ENCODE data around the gene FBXO45.
"Not testable (repeated sequence)": the region's sequence is repeated elsewhere in the genome, so short reads cannot be mapped to it uniquely, and the experiment has no call there.

Gene FBXO45

GRCh38 chr3:196619223-196619622 is 50.8 kb downstream of the FBXO45 start:
- DNase-seq (ENCODE audit: low read depth in 2 of 2) = no peak

- DNase-seq (ENCODE audit: low read depth in 2 of 2) = not testable (repeated sequence)
These were observed 51.2 kb downstream of the FBXO45 start for GRCh38 chr3:196619627-196620026.

DNA sequence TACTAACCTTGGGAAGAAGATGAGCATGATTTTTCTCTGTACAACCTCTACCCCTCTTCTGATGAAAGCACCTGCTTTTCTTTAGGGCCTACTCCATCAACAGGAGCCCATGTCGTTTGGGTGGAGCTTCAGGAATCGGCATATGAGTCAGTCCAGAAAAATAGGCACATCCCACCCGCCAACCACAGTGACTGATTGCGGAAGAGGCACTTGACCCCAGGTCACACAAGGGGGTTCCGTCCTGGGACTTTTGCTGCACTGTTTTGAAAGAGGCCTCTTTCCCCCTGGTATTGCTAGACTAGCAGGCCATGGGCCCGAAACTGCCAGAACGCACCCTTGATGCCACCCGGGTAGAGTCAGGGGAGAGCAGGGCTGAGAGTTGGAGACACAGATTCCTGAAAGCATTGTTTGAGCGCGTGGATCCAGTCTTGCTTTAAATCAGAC is 51.7 kb downstream of the FBXO45 start:
- no peak for DNase-seq (ENCODE audit: low read depth in 2 of 2)

GRCh38 chr3:196620684-196621083 is 52.2 kb downstream of the FBXO45 start:
- DNase-seq (ENCODE audit: low read depth in 2 of 2) = no peak

DNA sequence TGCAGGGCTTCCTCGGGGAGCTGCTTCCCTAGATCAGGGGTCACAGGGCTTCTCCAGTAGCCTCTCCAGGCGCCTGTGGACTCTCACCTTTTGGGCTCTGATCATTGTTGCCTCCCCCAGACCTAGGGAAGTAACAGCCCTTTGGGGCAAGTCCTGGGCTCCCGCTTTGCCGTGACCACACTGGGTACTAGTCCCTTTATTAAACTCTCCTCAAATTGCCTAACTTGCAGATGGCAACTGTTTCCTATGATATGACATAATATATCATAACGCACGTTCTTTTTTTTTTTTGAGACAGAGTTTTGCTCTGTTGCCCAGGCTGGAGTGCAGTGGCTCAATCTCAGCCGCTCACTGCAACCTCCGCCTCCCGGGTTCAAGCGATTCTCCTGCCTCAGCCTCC is 53.2 kb downstream of the FBXO45 start:
- DNase-seq (ENCODE audit: low read depth in 2 of 2) = no peak

GRCh38 chr3:196624067-196624790 is 55.8 kb downstream of the FBXO45 start:
- no peak for DNase-seq (ENCODE audit: low read depth in 2 of 2)

DNA sequence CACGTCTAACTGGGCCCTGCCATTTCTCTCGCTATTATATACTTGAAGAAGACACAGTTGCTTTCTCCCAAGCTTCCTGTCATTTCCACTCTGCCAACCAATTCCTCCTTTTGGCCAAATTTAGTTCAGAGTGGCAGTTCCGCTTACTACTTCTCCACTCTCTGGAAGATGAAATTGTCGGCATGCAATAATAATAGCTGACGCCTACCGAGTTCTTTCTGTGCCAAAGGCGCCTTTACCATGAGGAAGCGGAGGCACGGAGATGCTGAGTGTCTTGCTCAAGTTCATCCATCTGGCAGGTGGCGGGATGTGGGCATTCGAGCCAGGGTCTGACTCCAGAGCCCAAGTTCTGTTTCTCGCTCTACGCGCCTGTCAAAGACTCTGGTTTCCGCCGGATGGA is 56.4 kb downstream of the FBXO45 start:
- no peak for DNase-seq (ENCODE audit: low read depth in 2 of 2)

DNA sequence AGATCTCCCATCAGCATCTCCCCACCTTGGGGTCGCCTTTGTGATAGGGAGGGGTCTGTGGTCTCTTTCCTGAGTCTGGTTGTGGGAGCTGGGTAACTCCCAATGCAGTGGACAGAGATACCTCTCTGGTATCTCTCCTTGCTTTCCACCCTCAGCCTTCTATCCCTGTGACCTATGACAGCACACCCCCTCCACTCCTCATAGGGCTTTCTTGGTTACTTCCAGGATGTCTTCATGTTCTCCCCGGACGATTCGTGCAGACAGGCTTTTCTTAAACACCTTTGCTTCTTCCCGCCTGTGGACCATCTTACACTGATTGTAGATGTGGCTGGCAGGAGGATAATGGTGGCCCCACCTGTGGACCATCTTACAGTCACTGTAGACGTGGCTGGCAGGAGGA is 56.9 kb downstream of the FBXO45 start:
- no peak for DNase-seq (ENCODE audit: low read depth in 2 of 2)

DNA sequence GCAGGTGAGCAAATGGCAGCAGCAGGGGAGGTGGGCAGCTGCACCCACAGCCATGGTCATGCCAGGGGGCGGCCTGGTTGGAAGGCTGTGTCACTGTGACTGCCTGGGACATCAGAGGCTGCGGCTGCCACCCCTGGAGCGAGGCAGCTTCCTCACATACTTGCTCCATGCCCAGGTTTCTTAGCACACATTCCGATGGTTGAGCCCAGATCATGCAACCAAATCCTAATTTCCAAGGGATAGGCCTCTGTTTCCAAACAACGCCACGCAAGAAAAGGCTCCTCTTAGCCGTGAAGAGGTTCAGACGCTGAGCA is 59.4 kb downstream of the FBXO45 start:
- DNase-seq (ENCODE audit: low read depth in 2 of 2) = no peak

DNA sequence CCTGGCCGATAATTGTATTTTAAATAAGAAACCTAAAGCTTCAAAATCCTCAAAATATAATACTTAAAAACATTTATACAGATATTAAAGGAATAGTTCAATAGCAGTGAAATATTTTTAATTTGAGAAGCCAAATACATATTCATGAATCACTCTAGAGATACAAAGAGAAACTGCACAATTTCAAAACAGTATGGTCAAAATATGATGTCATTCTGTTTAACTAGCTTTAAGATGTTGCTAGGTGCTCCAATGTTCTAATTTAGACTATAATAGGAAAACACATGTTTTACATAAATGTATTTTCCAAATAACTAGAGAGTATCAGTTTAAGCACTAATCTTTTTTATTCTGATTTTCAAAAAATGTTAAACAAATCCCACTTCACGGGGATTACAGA is 60.8 kb downstream of the FBXO45 start:
- no peak for DNase-seq (ENCODE audit: low read depth in 2 of 2)

DNA sequence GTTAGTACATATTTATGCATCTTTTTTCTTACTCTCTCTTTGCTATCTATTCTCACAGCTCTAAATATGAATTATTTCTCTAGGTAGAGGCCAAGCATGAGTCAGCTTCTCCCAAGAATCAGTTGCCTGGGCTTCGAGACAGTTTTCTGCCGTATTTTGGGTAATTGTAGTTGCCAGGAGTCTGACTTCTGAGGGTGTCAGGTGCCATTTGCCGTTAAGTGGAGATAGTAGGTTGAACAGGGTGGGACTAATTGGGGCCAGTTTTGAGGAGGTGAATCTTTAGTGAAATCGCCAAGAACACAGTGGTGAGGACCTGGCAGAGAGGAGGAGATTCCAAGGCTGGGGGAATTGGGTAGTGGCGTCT is 63.2 kb downstream of the FBXO45 start:
- no peak for DNase-seq (ENCODE audit: low read depth in 2 of 2)

- DNase-seq (ENCODE audit: low read depth in 2 of 2) = peak; percentile 67 to 82
These were observed 63.7 kb downstream of the FBXO45 start for GRCh38 chr3:196632046-196632751.

- DNase-seq (ENCODE audit: low read depth in 2 of 2) = no peak
These were observed 65.2 kb downstream of the FBXO45 start for GRCh38 chr3:196633555-196634151.

DNA sequence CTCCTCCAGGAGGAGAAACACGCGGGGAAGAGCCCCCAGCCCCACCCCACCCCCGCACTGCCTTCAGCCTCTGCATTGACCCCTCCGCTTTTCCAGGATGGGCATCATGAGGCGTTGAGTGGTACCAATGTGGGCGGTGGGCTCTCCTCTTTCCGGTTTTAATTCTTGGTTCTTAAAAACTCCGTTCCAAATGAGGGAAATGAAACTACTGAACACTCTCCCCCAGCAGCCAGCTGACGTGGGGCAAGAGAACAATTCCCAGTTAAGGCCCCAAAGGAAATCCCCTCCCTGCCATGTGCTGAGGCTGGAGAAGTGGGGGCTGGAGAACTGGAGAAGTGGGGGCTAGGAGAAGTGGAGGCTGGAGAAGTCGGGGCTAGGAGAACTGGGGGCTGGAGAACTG is 65.8 kb downstream of the FBXO45 start:
- no peak for DNase-seq (ENCODE audit: low read depth in 2 of 2)

- no peak for DNase-seq (ENCODE audit: low read depth in 2 of 2)
These were observed 66.4 kb downstream of the FBXO45 start for GRCh38 chr3:196634829-196635228.

- no peak for DNase-seq (ENCODE audit: low read depth in 2 of 2)
These were observed 68.2 kb downstream of the FBXO45 start for GRCh38 chr3:196636369-196637349.

DNA sequence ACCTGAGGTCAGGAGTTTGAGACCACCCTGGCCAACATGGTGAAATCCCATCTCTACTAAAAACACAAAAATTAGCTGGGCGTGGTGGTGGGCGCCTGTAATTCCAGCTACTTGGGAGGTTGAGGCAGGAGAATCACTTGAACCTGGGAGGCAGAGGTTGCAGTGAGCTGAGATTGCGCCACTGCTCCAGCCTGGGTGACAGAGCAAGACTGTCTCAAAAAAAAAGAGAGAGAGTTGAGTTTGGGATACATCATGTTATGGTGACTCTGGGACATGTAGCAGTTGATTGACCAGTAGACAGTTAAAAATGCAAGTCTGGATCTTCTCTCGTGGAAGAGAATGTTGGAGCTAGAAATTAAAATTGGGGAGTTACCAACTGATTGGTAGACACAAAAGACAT is 69.5 kb downstream of the FBXO45 start:
- DNase-seq (ENCODE audit: low read depth in 2 of 2) = not testable (repeated sequence)
